Stimulated activated CD8-positive, alpha-beta memory T cell treated with anti-CD3 and anti-CD28 coated beads, Interleukin-7, amount 100 ng/mL, for 24 hours (primary cell): ENCODE measurements around the gene SOX9.
"Not testable (repeated sequence)": the region's sequence is repeated elsewhere in the genome, so short reads cannot be mapped to it uniquely, and the experiment has no call there.

ENCODE experiments used
- DNase-seq: peaks from one replicate; pipeline ENCODE4 v3.0.0-alpha.2; 2020; ENCODE audit warnings: low read depth

The SOX9 gene

GRCh38 chr17:72126575-72127486 is 6.0 kb downstream of the SOX9 start:
- DNase-seq, result no peak

DNA sequence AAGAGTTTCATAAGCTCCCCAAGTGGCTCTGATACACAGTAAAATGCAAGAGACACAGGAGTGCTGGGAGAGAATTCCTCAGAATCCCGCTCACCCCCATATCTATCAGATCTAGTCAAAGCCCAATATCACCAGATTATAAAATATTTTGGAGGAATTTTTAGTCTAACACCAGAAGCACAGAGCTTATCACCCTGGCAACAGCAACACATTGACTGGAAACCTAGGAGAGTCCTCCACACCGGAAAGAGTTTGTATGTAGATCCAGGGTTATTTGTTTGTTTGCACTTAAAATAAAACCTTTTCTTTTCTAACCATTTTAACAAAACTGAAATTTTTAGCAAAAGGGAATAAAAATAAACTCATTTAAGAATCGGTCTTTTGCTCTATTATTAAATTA is 7.2 kb downstream of the SOX9 start:
- no peak for DNase-seq

GRCh38 chr17:72134608-72135394 is 14.0 kb downstream of the SOX9 start:
- DNase-seq, result no peak

GRCh38 chr17:72135546-72136325 is 14.9 kb downstream of the SOX9 start:
- no peak for DNase-seq

GRCh38 chr17:72136692-72137091 is 15.9 kb downstream of the SOX9 start:
- no peak for DNase-seq

DNA sequence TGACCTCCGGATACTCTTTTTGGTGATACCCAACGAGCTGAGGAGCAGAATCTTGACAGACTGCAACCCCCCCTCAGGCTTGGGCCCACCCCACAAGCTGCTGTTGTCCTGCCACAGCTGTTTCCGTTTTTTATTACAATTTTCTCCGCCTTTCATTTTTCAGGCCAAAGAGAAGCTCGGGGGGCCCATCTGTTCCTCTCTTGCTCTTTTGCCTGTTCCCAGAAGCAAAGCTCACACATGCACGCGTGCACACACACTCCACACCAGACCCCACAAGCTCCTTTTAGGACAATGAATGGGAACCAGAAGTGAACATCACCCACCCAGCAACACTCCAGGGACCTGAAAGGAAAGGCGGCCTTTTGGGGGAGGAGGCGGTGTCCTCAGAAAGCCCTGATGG is 16.3 kb downstream of the SOX9 start:
- no peak for DNase-seq

- no peak for DNase-seq
Measured at GRCh38 chr17:72139212-72139611, 18.4 kb downstream of the SOX9 start.

GRCh38 chr17:72141336-72141735 is 20.5 kb downstream of the SOX9 start:
- DNase-seq, result no peak

GRCh38 chr17:72142097-72142496 is 21.3 kb downstream of the SOX9 start:
- DNase-seq, result not testable (repeated sequence)

- DNase-seq, result no peak
Measured at GRCh38 chr17:72142614-72143013, 21.8 kb downstream of the SOX9 start.

- no peak for DNase-seq
Measured at GRCh38 chr17:72143245-72143644, 22.4 kb downstream of the SOX9 start.

DNA sequence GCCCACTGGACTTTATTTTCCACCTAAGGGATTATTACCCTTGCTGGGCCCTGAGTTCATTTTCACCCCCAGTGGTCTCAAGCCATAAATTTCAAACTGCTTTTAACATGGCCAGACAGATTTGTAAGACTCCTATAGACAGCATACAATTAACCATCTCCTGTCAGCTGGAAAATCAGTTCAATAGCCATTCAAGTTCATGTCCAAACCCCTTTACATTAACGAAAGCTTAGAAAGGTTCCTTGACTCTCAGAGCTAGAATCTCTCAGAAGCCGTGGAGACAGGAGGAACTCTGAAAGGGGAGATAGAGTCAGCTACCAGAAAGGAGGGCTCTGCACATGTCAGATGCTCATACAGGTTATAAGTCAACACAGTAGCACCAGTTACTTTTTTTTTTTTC is 23.3 kb downstream of the SOX9 start:
- no peak for DNase-seq

- DNase-seq, result no peak
Measured at GRCh38 chr17:72145562-72145961, 24.7 kb downstream of the SOX9 start.

GRCh38 chr17:72145962-72146361 is 25.1 kb downstream of the SOX9 start:
- no peak for DNase-seq

- DNase-seq, result no peak
Measured at GRCh38 chr17:72146371-72146770, 25.6 kb downstream of the SOX9 start.

- no peak for DNase-seq
Measured at GRCh38 chr17:72150632-72151460, 30.0 kb downstream of the SOX9 start.

DNA sequence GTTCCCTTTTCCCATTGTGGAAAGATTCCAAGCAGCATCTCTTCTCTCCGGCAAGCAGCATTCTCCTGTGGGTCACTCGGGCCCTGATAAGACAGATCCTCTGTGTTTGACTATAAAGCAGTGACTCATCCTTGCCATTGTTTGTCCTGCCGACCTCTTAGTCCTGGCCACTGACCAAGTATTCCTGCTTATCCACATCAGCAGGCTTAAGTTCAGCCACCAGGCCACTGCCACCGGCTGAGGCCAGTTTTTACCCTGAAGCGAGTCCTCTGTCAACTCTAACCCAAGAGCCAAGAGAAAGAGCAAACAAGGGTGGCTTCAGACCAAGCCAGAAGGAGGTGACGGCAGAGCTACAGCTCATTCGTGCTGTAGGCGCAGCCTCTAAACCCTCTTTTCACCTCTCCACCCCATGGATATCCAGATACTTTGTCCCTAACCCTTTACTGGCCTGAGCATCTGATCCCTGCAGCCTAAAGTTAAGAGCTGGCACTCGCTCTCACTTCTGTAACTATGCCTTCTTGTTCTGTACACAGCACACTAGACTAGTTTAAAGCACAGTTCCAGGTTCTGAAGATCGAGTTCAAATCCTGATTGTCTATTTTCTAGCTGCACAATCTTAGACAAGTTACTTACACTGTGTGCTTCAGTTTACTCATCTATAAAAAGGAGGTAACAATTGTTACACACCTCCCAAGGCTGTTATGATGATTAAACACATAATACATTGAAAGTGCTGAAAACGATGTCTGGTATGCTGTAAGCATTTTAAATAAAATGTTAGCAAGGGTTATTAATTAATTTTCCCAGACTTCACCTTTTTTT is 31.0 kb downstream of the SOX9 start:
- no peak for DNase-seq

DNA sequence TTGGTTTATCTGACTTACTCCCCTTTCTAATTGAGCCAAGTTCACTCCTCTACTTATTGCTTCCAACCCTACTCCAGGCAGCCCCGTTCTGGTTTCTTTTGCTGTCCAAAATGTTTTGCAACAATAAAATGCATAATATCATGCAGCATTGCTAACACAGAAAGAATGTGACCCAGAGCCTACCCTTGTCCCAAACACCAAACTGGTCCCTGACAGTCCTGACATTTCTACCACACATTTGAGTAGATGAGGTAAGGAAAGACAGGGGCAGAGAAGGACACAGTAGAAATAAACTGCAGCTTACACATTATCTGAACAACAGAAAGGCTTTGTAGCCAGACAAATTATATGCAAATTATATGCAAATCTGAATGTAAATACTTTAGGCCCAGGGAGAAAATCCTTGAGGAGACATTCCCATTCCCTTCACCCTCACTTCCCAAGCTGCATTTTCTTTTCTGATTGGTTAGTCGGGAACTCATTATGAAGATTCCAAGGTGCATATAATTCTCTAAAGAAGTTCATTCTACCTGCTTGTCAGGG is 31.6 kb downstream of the SOX9 start:
- DNase-seq, result no peak

DNA sequence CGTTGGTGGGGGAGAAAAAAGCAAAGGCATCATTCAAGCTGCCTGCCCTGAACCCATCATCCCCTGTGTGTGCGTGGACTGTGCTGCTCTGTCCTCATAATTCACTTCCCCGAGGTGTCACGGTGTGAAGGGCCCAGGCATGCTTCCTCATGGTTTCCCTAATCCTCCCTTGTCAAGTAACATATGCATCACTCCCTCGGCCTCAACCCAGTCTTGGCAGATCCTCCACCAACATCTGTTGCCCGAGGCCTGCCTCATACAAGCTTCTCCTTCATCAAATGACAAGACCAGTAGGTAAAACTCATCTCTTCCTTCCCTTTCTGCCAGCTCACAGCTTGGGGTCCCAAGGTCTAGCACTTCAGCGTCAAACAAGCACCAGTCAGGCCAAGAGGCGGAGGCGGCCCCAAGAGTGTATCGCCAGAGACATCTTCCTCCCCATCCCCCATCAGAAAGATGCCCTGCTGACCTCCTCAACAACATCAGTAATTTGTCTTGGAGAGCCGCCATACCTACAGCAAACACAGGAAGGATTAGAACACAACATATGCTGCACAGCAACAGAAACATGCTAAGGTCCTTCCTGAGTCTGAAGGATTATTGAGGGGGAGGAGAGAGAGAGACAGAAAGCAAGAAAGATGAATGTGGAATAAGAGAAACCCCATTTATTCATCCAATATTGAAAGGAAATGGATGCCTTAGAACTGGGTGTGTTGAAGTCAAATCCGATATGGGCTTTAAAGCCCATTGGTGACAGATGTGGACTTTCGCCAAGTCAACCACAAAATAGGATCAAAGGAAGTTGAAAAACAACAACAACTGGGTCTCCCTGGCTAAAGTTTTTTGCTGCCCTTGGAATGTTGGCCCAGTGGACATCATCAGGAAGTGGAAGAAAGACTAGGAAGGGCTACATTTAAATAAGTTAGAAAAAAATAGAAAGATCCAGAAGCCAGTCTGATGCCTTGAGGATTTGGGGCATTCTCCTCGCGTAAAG is 38.4 kb downstream of the SOX9 start:
- DNase-seq, result no peak
